ENCODE measurements around the gene PXDN. TPM values are rescaled to one million over a fixed set of nuclear protein-coding genes. Genes with fewer than 3 reads are reported as not detected.
A peak's percentile ranks its signal among the peaks of the same experiment; 100 is the strongest.

The PXDN gene
- polyA plus RNA-seq, 1 donor from 2014 or later, result 0.16 TPM

- Mint-ChIP-seq H3K27me3 (peaks cover 5% of the 10 kb centered on the region), H3K4me3 (no peak overlapping the region), H3K4me1 (peaks cover 15 to 26% (median 21%) of the 10 kb centered on the region in 3 donors), H3K36me3 (no peaks in the 10 kb centered on the region), H3K27ac (no peak overlapping the region), H3K9me3 (peaks cover 0 to 18% (median 1%) of the 10 kb centered on the region in 3 donors)
Measured at GRCh38 chr2:1613078-1613445, 131.3 kb downstream of the PXDN start.

GRCh38 chr2:1612391-1613077 lies 131.8 kb downstream of the PXDN start:
- peak overlapping the region in 1 of 4 donors; percentile 35 for H3K4me3 Mint-ChIP-seq
- H3K36me3 Mint-ChIP-seq, result no peaks in the 10 kb centered on the region
- peaks cover 15 to 26% (median 21%) of the 10 kb centered on the region in 3 donors for H3K4me1 Mint-ChIP-seq
- no peak overlapping the region for H3K27ac Mint-ChIP-seq
- H3K27me3 Mint-ChIP-seq, result peaks cover 5% of the 10 kb centered on the region
- peaks cover 0 to 18% (median 1%) of the 10 kb centered on the region in 3 donors for H3K9me3 Mint-ChIP-seq

GRCh38 chr2:1611886-1612285 lies 132.4 kb downstream of the PXDN start:
- Mint-ChIP-seq H3K27ac (no peak overlapping the region), H3K4me3 (no peak overlapping the region), H3K36me3 (no peaks in the 10 kb centered on the region), H3K9me3 (peaks cover 0 to 14% (median 1%) of the 10 kb centered on the region in 3 donors), H3K27me3 (peaks cover 5% of the 10 kb centered on the region), H3K4me1 (peaks cover 13 to 21% (median 18%) of the 10 kb centered on the region in 3 donors)

GRCh38 chr2:1610096-1610485 lies 134.2 kb downstream of the PXDN start:
- no peak overlapping the region for H3K27ac Mint-ChIP-seq
- H3K9me3 Mint-ChIP-seq, result peaks cover 0 to 4% (median 1%) of the 10 kb centered on the region in 3 donors
- no peaks in the 10 kb centered on the region for H3K36me3 Mint-ChIP-seq
- peaks cover 5% of the 10 kb centered on the region for H3K27me3 Mint-ChIP-seq
- H3K4me3 Mint-ChIP-seq, result no peak overlapping the region
- peaks cover 11 to 19% (median 14%) of the 10 kb centered on the region in 3 donors for H3K4me1 Mint-ChIP-seq

- peaks cover 3% of the 10 kb centered on the region for H3K27me3 Mint-ChIP-seq
- H3K27ac Mint-ChIP-seq, result no peak overlapping the region
- peaks cover 0 to 3% (median 1%) of the 10 kb centered on the region in 3 donors for H3K9me3 Mint-ChIP-seq
- H3K4me1 Mint-ChIP-seq, result peaks cover 9 to 17% (median 11%) of the 10 kb centered on the region in 3 donors
- no peak overlapping the region for H3K4me3 Mint-ChIP-seq
- H3K36me3 Mint-ChIP-seq, result no peaks in the 10 kb centered on the region
Measured at GRCh38 chr2:1609485-1610095, 134.7 kb downstream of the PXDN start.

- no peak overlapping the region for H3K4me3 Mint-ChIP-seq
- no peaks in the 10 kb centered on the region for H3K36me3 Mint-ChIP-seq
- H3K27me3 Mint-ChIP-seq, result peaks cover 2% of the 10 kb centered on the region
- no peak overlapping the region for H3K27ac Mint-ChIP-seq
- peaks cover 6 to 15% (median 9%) of the 10 kb centered on the region in 3 donors for H3K4me1 Mint-ChIP-seq
- peaks cover 0 to 2% (median 0%) of the 10 kb centered on the region in 3 donors for H3K9me3 Mint-ChIP-seq
Measured at GRCh38 chr2:1609040-1609439, 135.3 kb downstream of the PXDN start.

GRCh38 chr2:1607971-1608688 lies 136.2 kb downstream of the PXDN start:
- Mint-ChIP-seq H3K4me3 (no peak overlapping the region), H3K27me3 (peaks cover 2% of the 10 kb centered on the region), H3K36me3 (no peaks in the 10 kb centered on the region), H3K4me1 (peaks cover 6 to 12% (median 8%) of the 10 kb centered on the region in 3 donors), H3K9me3 (peaks cover 0 to 2% (median 0%) of the 10 kb centered on the region in 3 donors), H3K27ac (no peak overlapping the region)

- Mint-ChIP-seq H3K4me3 (no peak overlapping the region), H3K36me3 (no peaks in the 10 kb centered on the region), H3K27ac (no peak overlapping the region), H3K27me3 (peaks cover 4% of the 10 kb centered on the region), H3K4me1 (peaks cover 5 to 12% (median 6%) of the 10 kb centered on the region in 3 donors), H3K9me3 (peaks cover 0 to 2% (median 0%) of the 10 kb centered on the region in 3 donors)
Measured at GRCh38 chr2:1607236-1607920, 136.9 kb downstream of the PXDN start.

- H3K27ac Mint-ChIP-seq, result no peak overlapping the region
- peak overlapping the region in 1 of 4 donors; percentile 10 for H3K4me3 Mint-ChIP-seq
- peaks cover 6% of the 10 kb centered on the region for H3K27me3 Mint-ChIP-seq
- no peaks in the 10 kb centered on the region for H3K9me3 Mint-ChIP-seq
- H3K4me1 Mint-ChIP-seq, result peaks cover 3 to 12% (median 6%) of the 10 kb centered on the region in 3 donors
- no peaks in the 10 kb centered on the region for H3K36me3 Mint-ChIP-seq
Measured at GRCh38 chr2:1606421-1607235, 137.7 kb downstream of the PXDN start.

- Mint-ChIP-seq H3K36me3 (no peaks in the 10 kb centered on the region), H3K27ac (no peak overlapping the region), H3K4me1 (peaks cover 3 to 12% (median 6%) of the 10 kb centered on the region in 3 donors), H3K9me3 (no peaks in the 10 kb centered on the region), H3K27me3 (peaks cover 6% of the 10 kb centered on the region), H3K4me3 (peak overlapping the region in 3 of 4 donors; percentile 3 to 37 (median 22))
Measured at GRCh38 chr2:1606046-1606400, 138.3 kb downstream of the PXDN start.

GRCh38 chr2:1605102-1606045 lies 138.9 kb downstream of the PXDN start:
- peaks cover 3 to 12% (median 6%) of the 10 kb centered on the region in 3 donors for H3K4me1 Mint-ChIP-seq
- H3K27ac Mint-ChIP-seq, result no peak overlapping the region
- no peaks in the 10 kb centered on the region for H3K9me3 Mint-ChIP-seq
- no peaks in the 10 kb centered on the region for H3K36me3 Mint-ChIP-seq
- peaks cover 6% of the 10 kb centered on the region for H3K27me3 Mint-ChIP-seq
- H3K4me3 Mint-ChIP-seq, result peak overlapping the region in 3 of 4 donors; percentile 22 to 37 (median 29)

GRCh38 chr2:1603521-1603920 lies 140.8 kb downstream of the PXDN start:
- Mint-ChIP-seq H3K36me3 (no peaks in the 10 kb centered on the region), H3K27me3 (peaks cover 4% of the 10 kb centered on the region), H3K27ac (no peak overlapping the region), H3K4me3 (no peak overlapping the region), H3K4me1 (peaks cover 0 to 5% (median 2%) of the 10 kb centered on the region in 3 donors), H3K9me3 (no peaks in the 10 kb centered on the region)

- Mint-ChIP-seq H3K4me1 (peaks cover 0 to 5% (median 2%) of the 10 kb centered on the region in 3 donors), H3K27me3 (peaks cover 4% of the 10 kb centered on the region), H3K9me3 (no peaks in the 10 kb centered on the region), H3K4me3 (no peak overlapping the region), H3K36me3 (no peaks in the 10 kb centered on the region), H3K27ac (no peak overlapping the region)
Measured at GRCh38 chr2:1603059-1603458, 141.3 kb downstream of the PXDN start.
